ENCODE results near the gene NT5C2.
"Not testable (repeated sequence)": the region's sequence is repeated elsewhere in the genome, so short reads cannot be mapped to it uniquely, and the experiment has no call there.

Gene NT5C2

GRCh38 chr10:103155471-103156085 is 37.5 kb downstream of the NT5C2 start:
- no peak for DNase-seq

GRCh38 chr10:103154521-103155299 is 38.4 kb downstream of the NT5C2 start:
- DNase-seq, result no peak

- peak; percentile 33 for DNase-seq
These were observed 39.5 kb downstream of the NT5C2 start for GRCh38 chr10:103153302-103154197.

- DNase-seq, result no peak
These were observed 43.0 kb downstream of the NT5C2 start for GRCh38 chr10:103149991-103150622.

- DNase-seq, result no peak
These were observed 45.4 kb downstream of the NT5C2 start for GRCh38 chr10:103147645-103148044.

- peak; percentile 64 for DNase-seq
These were observed 47.1 kb downstream of the NT5C2 start for GRCh38 chr10:103145860-103146466.

- DNase-seq, result no peak
These were observed 48.0 kb downstream of the NT5C2 start for GRCh38 chr10:103145046-103145445.

- no peak for DNase-seq
These were observed 49.0 kb downstream of the NT5C2 start for GRCh38 chr10:103144041-103144440.

GRCh38 chr10:103143641-103144040 is 49.4 kb downstream of the NT5C2 start:
- not testable (repeated sequence) for DNase-seq

- DNase-seq, result no peak
These were observed 51.1 kb downstream of the NT5C2 start for GRCh38 chr10:103141950-103142349.

GRCh38 chr10:103140469-103140868 is 52.6 kb downstream of the NT5C2 start:
- no peak for DNase-seq

- no peak for DNase-seq
These were observed 53.3 kb downstream of the NT5C2 start for GRCh38 chr10:103139803-103140202.

GRCh38 chr10:103135168-103135567 is 57.9 kb downstream of the NT5C2 start:
- DNase-seq, result not testable (repeated sequence)

GRCh38 chr10:103130910-103131309 is 62.2 kb downstream of the NT5C2 start:
- no peak for DNase-seq

GRCh38 chr10:103130180-103130579 is 62.9 kb downstream of the NT5C2 start:
- not testable (repeated sequence) for DNase-seq

- DNase-seq, result no peak
These were observed 65.8 kb downstream of the NT5C2 start for GRCh38 chr10:103127241-103127640.

- no peak for DNase-seq
These were observed 67.5 kb downstream of the NT5C2 start for GRCh38 chr10:103125323-103126267.

- no peak for DNase-seq
These were observed 68.5 kb downstream of the NT5C2 start for GRCh38 chr10:103124420-103125096.

- no peak for DNase-seq
These were observed 69.6 kb downstream of the NT5C2 start for GRCh38 chr10:103123282-103124024.

All from right hindlimb (tissue), 1 donor.